Endothelial cell (in vitro differentiated cells): ENCODE measurements around the gene LPP. TPM values are rescaled to one million over a fixed set of nuclear protein-coding genes. Genes with fewer than 3 reads are reported as not detected.

Experiments
- DNase-seq: peaks from one replicate; pipeline ENCODE4 v3.0.0; 2021; ENCODE audit warnings: low spot score
- H3K27ac Mint-ChIP-seq: one replicate; pipeline ENCODE4 v1.8.0; 2021; ENCODE audit warnings: mixed read lengths, inconsistent platforms; ENCODE audit not compliant: unreplicated experiment
- H3K27me3 Mint-ChIP-seq: one replicate; pipeline ENCODE4 v1.8.0; 2021; ENCODE audit warnings: mild to moderate bottlenecking, moderate library complexity, mixed read lengths, inconsistent platforms; ENCODE audit not compliant: unreplicated experiment
- H3K36me3 Mint-ChIP-seq: one replicate; pipeline ENCODE4 v1.8.0; 2021; ENCODE audit warnings: mild to moderate bottlenecking, low read depth, mixed read lengths, inconsistent platforms; ENCODE audit not compliant: unreplicated experiment
- H3K4me1 Mint-ChIP-seq: one replicate; pipeline ENCODE4 v1.8.0; 2021; ENCODE audit warnings: mild to moderate bottlenecking, mixed read lengths, inconsistent platforms; ENCODE audit not compliant: unreplicated experiment
- H3K4me3 Mint-ChIP-seq: one replicate; pipeline ENCODE4 v1.8.0; 2021; ENCODE audit warnings: mild to moderate bottlenecking, mixed read lengths, inconsistent platforms; ENCODE audit not compliant: unreplicated experiment
- H3K9me3 Mint-ChIP-seq: one replicate; pipeline ENCODE4 v1.8.0; 2021; ENCODE audit warnings: mixed read lengths, inconsistent platforms; ENCODE audit not compliant: unreplicated experiment
- total RNA-seq: library from RNA; stranded (reverse); fragmentation: NEBNext Ultra II Directional; extraction: Animal tissue kit (Norgen Biotek cat#: 25700); gene quantifications from one replicate; pipeline ENCODE4 v1.2.1, GENCODE V29; 2021; ENCODE audit not compliant: unreplicated experiment
- TF ChIP-seq, protein P1 (sequence below): fragments of 200-600 bp; sonication (generic); IDR thresholded peaks from one replicate; pipeline ENCODE4 v1.5.0; 2021; ENCODE audit warnings: antibody characterized with exemption; ENCODE audit not compliant: unreplicated experiment

LPP gene
- total RNA-seq, 1 donor from 2014 or later = 181 TPM

DNA sequence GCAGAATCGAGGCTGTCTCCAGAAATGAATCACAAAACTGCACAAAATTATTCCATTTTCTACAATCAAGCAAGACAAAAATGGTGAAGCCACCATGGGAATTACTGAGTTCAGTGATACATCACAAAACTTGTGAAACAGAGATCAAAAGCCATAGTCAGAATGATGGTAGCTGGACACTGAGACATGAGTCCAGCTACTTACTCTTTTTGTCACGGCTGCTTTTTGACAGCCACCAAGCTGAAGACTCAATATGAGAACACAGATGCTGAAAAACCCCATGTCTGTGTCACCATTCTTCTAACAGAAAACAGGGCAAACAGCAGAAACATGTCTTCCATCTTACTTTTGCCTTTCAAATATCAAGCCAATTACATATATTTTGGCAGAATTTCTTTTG, 237.6 kb downstream of the LPP start:
- no peaks in the 10 kb centered on the region for H3K27me3 Mint-ChIP-seq
- TF ChIP-seq, protein P1, sequence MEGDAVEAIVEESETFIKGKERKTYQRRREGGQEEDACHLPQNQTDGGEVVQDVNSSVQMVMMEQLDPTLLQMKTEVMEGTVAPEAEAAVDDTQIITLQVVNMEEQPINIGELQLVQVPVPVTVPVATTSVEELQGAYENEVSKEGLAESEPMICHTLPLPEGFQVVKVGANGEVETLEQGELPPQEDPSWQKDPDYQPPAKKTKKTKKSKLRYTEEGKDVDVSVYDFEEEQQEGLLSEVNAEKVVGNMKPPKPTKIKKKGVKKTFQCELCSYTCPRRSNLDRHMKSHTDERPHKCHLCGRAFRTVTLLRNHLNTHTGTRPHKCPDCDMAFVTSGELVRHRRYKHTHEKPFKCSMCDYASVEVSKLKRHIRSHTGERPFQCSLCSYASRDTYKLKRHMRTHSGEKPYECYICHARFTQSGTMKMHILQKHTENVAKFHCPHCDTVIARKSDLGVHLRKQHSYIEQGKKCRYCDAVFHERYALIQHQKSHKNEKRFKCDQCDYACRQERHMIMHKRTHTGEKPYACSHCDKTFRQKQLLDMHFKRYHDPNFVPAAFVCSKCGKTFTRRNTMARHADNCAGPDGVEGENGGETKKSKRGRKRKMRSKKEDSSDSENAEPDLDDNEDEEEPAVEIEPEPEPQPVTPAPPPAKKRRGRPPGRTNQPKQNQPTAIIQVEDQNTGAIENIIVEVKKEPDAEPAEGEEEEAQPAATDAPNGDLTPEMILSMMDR = no peak
- H3K27ac Mint-ChIP-seq = no peak overlapping the region
- H3K4me1 Mint-ChIP-seq = peaks cover 10% of the 10 kb centered on the region
- H3K9me3 Mint-ChIP-seq = no peaks in the 10 kb centered on the region
- H3K36me3 Mint-ChIP-seq = no peaks in the 10 kb centered on the region
- no peak overlapping the region for H3K4me3 Mint-ChIP-seq
- DNase-seq = no peak

DNA sequence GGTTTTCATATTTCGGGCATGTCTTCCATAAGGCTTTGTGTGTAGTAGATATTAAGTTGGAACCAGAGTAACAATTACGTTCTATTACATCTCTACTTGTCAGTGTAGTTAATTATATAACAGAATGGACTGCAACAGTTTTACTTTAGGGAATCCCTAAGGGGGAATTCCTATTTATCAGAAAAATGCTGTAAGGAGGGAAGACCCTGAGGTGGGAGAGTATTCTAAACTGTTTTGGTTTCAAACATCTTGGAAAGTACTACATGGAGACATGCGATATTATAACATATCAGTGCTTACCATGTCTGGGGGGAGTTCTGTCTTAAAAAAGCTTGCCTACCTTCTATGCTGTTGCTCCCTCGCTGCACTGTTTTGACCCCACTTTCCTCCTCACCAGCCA, 238.1 kb downstream of the LPP start:
- no peak for DNase-seq
- H3K27me3 Mint-ChIP-seq = no peaks in the 10 kb centered on the region
- H3K27ac Mint-ChIP-seq = no peak overlapping the region
- H3K4me3 Mint-ChIP-seq = no peak overlapping the region
- no peaks in the 10 kb centered on the region for H3K9me3 Mint-ChIP-seq
- TF ChIP-seq, protein P1 = no peak
- H3K4me1 Mint-ChIP-seq = peaks cover 15% of the 10 kb centered on the region
- no peaks in the 10 kb centered on the region for H3K36me3 Mint-ChIP-seq

GRCh38 chr3:188394623-188395022, 240.7 kb downstream of the LPP start:
- Mint-ChIP-seq H3K4me1 (peaks cover 25% of the 10 kb centered on the region), H3K9me3 (no peaks in the 10 kb centered on the region), H3K36me3 (no peaks in the 10 kb centered on the region), H3K4me3 (no peak overlapping the region), H3K27ac (no peak overlapping the region), H3K27me3 (no peaks in the 10 kb centered on the region)
- no peak for DNase-seq
- TF ChIP-seq, protein P1 = no peak

DNA sequence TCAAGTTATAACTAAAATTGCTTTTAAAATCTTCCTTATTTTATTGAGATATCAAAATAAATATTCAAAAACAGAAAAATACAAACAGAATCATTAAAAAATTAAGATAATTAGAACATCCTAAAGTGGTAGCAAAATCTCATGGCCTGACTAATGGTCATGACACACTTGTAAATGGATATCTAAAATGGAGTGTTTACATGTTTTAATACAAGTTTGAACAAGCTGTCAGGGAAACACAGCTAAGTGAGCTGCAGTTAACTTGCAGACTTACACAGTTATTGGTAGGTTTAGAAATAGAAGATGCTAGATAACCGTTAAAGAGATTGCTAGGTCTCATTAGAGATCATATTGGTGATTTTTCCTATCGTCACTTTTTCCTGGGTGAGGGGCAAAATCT, 242.3 kb downstream of the LPP start:
- H3K27me3 Mint-ChIP-seq = peaks cover 2% of the 10 kb centered on the region
- DNase-seq = no peak
- no peaks in the 10 kb centered on the region for H3K9me3 Mint-ChIP-seq
- H3K27ac Mint-ChIP-seq = no peak overlapping the region
- H3K36me3 Mint-ChIP-seq = no peaks in the 10 kb centered on the region
- no peak overlapping the region for H3K4me3 Mint-ChIP-seq
- peaks cover 24% of the 10 kb centered on the region for H3K4me1 Mint-ChIP-seq
- TF ChIP-seq, protein P1 = no peak

DNA sequence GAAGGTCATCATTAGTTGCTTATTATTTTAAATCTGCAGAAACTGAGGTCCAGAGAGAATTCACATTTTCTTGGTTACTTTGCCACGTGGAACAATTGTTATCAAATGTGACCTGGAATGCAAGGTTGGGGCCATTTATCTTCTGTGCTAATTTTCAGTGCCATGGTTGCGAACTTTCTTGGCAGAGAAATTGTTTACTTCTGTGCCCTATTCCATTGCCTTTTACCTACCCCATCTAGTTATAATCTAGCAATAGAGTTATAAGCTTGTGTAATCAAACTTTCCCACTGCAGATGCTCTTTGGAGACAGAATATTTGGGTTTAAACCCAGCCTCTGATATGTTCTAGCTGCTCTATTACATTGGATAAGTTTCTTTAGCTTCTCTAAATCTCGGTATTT, 242.9 kb downstream of the LPP start:
- Mint-ChIP-seq H3K27me3 (peaks cover 2% of the 10 kb centered on the region), H3K9me3 (no peaks in the 10 kb centered on the region), H3K36me3 (no peaks in the 10 kb centered on the region), H3K27ac (no peak overlapping the region), H3K4me1 (peaks cover 24% of the 10 kb centered on the region), H3K4me3 (no peak overlapping the region)
- no peak for DNase-seq
- TF ChIP-seq, protein P1 = no peak
